Stimulated activated naive B cell treated with anti-CD40 and anti-IgM and Interleukin-4, amounts not matched to agents 10 μg/mL and 1 μg/mL and 100 μg/mL, for 72 hours (primary cell): ENCODE measurements around the gene CRADD.

Source experiments
- ATAC-seq, 2 donors: fragments of 150-1000 bp; cut with Tn5 transposase; replicated peaks; 2 replicates each; pipeline ENCODE4 v1.10.0; 2021; ENCODE audit warnings: moderate library complexity in 1 of 2
- DNase-seq: peaks from one replicate; pipeline ENCODE4 v3.0.0; 2021
- H3K27ac Mint-ChIP-seq: one replicate; pipeline ENCODE4 v1.8.0; 2022; ENCODE audit warnings: mild to moderate bottlenecking, mixed read lengths
- H3K27me3 Mint-ChIP-seq, 2 donors: one replicate each; pipeline ENCODE4 v1.8.0; 2022; ENCODE audit warnings: mixed read lengths in 2 of 2
- H3K36me3 Mint-ChIP-seq, 2 donors: one replicate each; pipeline ENCODE4 v1.8.0; 2022; ENCODE audit warnings: mixed read lengths in 2 of 2, mild to moderate bottlenecking in 1 of 2
- H3K4me1 Mint-ChIP-seq, 2 donors: one replicate each; pipeline ENCODE4 v1.8.0; 2022; ENCODE audit warnings: mixed read lengths in 2 of 2, mild to moderate bottlenecking in 1 of 2
- H3K4me3 Mint-ChIP-seq, 2 donors: one replicate each; pipeline ENCODE4 v1.8.0; 2022; ENCODE audit warnings: mild to moderate bottlenecking in 2 of 2, mixed read lengths in 2 of 2, moderate library complexity in 1 of 2
- H3K9me3 Mint-ChIP-seq, 2 donors: one replicate each; pipeline ENCODE4 v1.8.0; 2022; ENCODE audit warnings: mixed read lengths in 2 of 2, mild to moderate bottlenecking in 1 of 2

The CRADD gene

GRCh38 chr12:93804392-93805179 is 127.4 kb downstream of the CRADD start:
- H3K27me3 Mint-ChIP-seq, result no peaks in the 10 kb centered on the region
- no peak overlapping the region for H3K4me3 Mint-ChIP-seq
- no peak overlapping the region for H3K27ac Mint-ChIP-seq
- no peak for DNase-seq
- H3K36me3 Mint-ChIP-seq, result peaks cover 14 to 18% of the 10 kb centered on the region in 2 donors
- ATAC-seq, result no peak
- H3K9me3 Mint-ChIP-seq, result peaks cover 16 to 23% of the 10 kb centered on the region in 2 donors
- H3K4me1 Mint-ChIP-seq, result peaks cover 7 to 12% of the 10 kb centered on the region in 2 donors

- H3K27me3 Mint-ChIP-seq, result no peaks in the 10 kb centered on the region
- H3K4me1 Mint-ChIP-seq, result peaks cover 7 to 12% of the 10 kb centered on the region in 2 donors
- H3K4me3 Mint-ChIP-seq, result no peak overlapping the region
- peaks cover 14 to 20% of the 10 kb centered on the region in 2 donors for H3K9me3 Mint-ChIP-seq
- ATAC-seq (no peak), DNase-seq (no peak)
- peaks cover 10 to 19% of the 10 kb centered on the region in 2 donors for H3K36me3 Mint-ChIP-seq
- H3K27ac Mint-ChIP-seq, result no peak overlapping the region
These were observed 128.6 kb downstream of the CRADD start for GRCh38 chr12:93805736-93806141.

GRCh38 chr12:93807354-93807753 is 130.2 kb downstream of the CRADD start:
- ATAC-seq (no peak), DNase-seq (no peak)
- Mint-ChIP-seq H3K4me1 (peaks cover 7 to 12% of the 10 kb centered on the region in 2 donors), H3K4me3 (no peak overlapping the region), H3K27me3 (no peaks in the 10 kb centered on the region), H3K27ac (no peak overlapping the region), H3K9me3 (peaks cover 14 to 20% of the 10 kb centered on the region in 2 donors), H3K36me3 (peaks cover 10 to 19% of the 10 kb centered on the region in 2 donors)

- Mint-ChIP-seq H3K4me3 (no peak overlapping the region), H3K4me1 (peaks cover 7 to 12% of the 10 kb centered on the region in 2 donors), H3K27ac (no peak overlapping the region), H3K27me3 (no peaks in the 10 kb centered on the region), H3K36me3 (peaks cover 10 to 19% of the 10 kb centered on the region in 2 donors), H3K9me3 (peaks cover 14 to 20% of the 10 kb centered on the region in 2 donors)
- peak; percentile 44 to 59 for ATAC-seq
- peak; percentile 2 for DNase-seq
These were observed 131.2 kb downstream of the CRADD start for GRCh38 chr12:93808169-93808899.

GRCh38 chr12:93812626-93813025 is 135.5 kb downstream of the CRADD start:
- DNase-seq, result no peak
- peaks cover 6 to 7% of the 10 kb centered on the region in 2 donors for H3K4me1 Mint-ChIP-seq
- H3K27ac Mint-ChIP-seq, result no peak overlapping the region
- H3K27me3 Mint-ChIP-seq, result no peaks in the 10 kb centered on the region
- H3K4me3 Mint-ChIP-seq, result no peak overlapping the region
- H3K9me3 Mint-ChIP-seq, result peaks cover 9 to 10% of the 10 kb centered on the region in 2 donors
- ATAC-seq, result no peak
- H3K36me3 Mint-ChIP-seq, result peaks cover 9 to 14% of the 10 kb centered on the region in 2 donors

- Mint-ChIP-seq H3K9me3 (peaks cover 3 to 6% of the 10 kb centered on the region in 2 donors), H3K4me1 (peaks cover under 1 to 4% of the 10 kb centered on the region in 2 donors), H3K4me3 (no peak overlapping the region), H3K27me3 (no peaks in the 10 kb centered on the region), H3K36me3 (peaks cover 4 to 11% of the 10 kb centered on the region in 2 donors), H3K27ac (no peak overlapping the region)
- DNase-seq, result no peak
- no peak for ATAC-seq
These were observed 136.0 kb downstream of the CRADD start for GRCh38 chr12:93813186-93813585.

GRCh38 chr12:93813972-93814821 is 137.0 kb downstream of the CRADD start:
- H3K4me1 Mint-ChIP-seq, result no peaks in the 10 kb centered on the region
- H3K4me3 Mint-ChIP-seq, result no peak overlapping the region
- no peaks in the 10 kb centered on the region for H3K27me3 Mint-ChIP-seq
- peaks cover 4 to 11% of the 10 kb centered on the region in 2 donors for H3K36me3 Mint-ChIP-seq
- no peak for DNase-seq
- H3K9me3 Mint-ChIP-seq, result peaks cover 0 to 2% of the 10 kb centered on the region in 2 donors
- H3K27ac Mint-ChIP-seq, result no peak overlapping the region
- no peak for ATAC-seq

GRCh38 chr12:93818488-93819049 is 141.4 kb downstream of the CRADD start:
- Mint-ChIP-seq H3K4me1 (peaks cover 0 to 1% of the 10 kb centered on the region in 2 donors), H3K27ac (peak overlapping the region; percentile 20), H3K27me3 (no peaks in the 10 kb centered on the region), H3K36me3 (peaks cover 3 to 9% of the 10 kb centered on the region in 2 donors), H3K4me3 (no peak overlapping the region), H3K9me3 (peaks cover 0 to 3% of the 10 kb centered on the region in 2 donors)
- no peak for ATAC-seq
- DNase-seq, result no peak

- ATAC-seq, result no peak
- Mint-ChIP-seq H3K9me3 (peaks cover 0 to 3% of the 10 kb centered on the region in 2 donors), H3K4me3 (no peak overlapping the region), H3K27me3 (no peaks in the 10 kb centered on the region), H3K36me3 (peaks cover 3 to 9% of the 10 kb centered on the region in 2 donors), H3K27ac (no peak overlapping the region), H3K4me1 (peaks cover 0 to 1% of the 10 kb centered on the region in 2 donors)
- DNase-seq, result no peak
These were observed 141.9 kb downstream of the CRADD start for GRCh38 chr12:93819050-93819491.

- H3K4me1 Mint-ChIP-seq, result peaks cover 1 to 4% of the 10 kb centered on the region in 2 donors
- H3K27ac Mint-ChIP-seq, result no peak overlapping the region
- no peaks in the 10 kb centered on the region for H3K27me3 Mint-ChIP-seq
- peaks cover 0 to 2% of the 10 kb centered on the region in 2 donors for H3K9me3 Mint-ChIP-seq
- ATAC-seq (no peak), DNase-seq (no peak)
- H3K4me3 Mint-ChIP-seq, result no peak overlapping the region
- peaks cover 0 to 4% of the 10 kb centered on the region in 2 donors for H3K36me3 Mint-ChIP-seq
These were observed 146.6 kb downstream of the CRADD start for GRCh38 chr12:93823616-93824391.

- Mint-ChIP-seq H3K27me3 (no peaks in the 10 kb centered on the region), H3K4me1 (peaks cover 1 to 4% of the 10 kb centered on the region in 2 donors), H3K27ac (no peak overlapping the region), H3K36me3 (peaks cover 0 to 4% of the 10 kb centered on the region in 2 donors), H3K9me3 (peaks cover 0 to 2% of the 10 kb centered on the region in 2 donors), H3K4me3 (no peak overlapping the region)
- ATAC-seq, result no peak
- no peak for DNase-seq
These were observed 147.6 kb downstream of the CRADD start for GRCh38 chr12:93824514-93825500.

- no peak overlapping the region for H3K4me3 Mint-ChIP-seq
- peaks cover 1 to 4% of the 10 kb centered on the region in 2 donors for H3K4me1 Mint-ChIP-seq
- no peak overlapping the region for H3K27ac Mint-ChIP-seq
- H3K27me3 Mint-ChIP-seq, result no peaks in the 10 kb centered on the region
- ATAC-seq (no peak), DNase-seq (no peak)
- H3K9me3 Mint-ChIP-seq, result peaks cover 0 to 2% of the 10 kb centered on the region in 2 donors
- H3K36me3 Mint-ChIP-seq, result peaks cover 0 to 3% of the 10 kb centered on the region in 2 donors
These were observed 148.3 kb downstream of the CRADD start for GRCh38 chr12:93825501-93825888.
